NCI-H1105 (cell line): ENCODE measurements around the gene MGAT1.
"Not testable (repeated sequence)": the region's sequence is repeated elsewhere in the genome, so short reads cannot be mapped to it uniquely, and the experiment has no call there.

Source experiments
- DNase-seq: peaks from one replicate; lab custom pipeline; 2025; lab: John Stamatoyannopoulos, UW

MGAT1 gene

DNA sequence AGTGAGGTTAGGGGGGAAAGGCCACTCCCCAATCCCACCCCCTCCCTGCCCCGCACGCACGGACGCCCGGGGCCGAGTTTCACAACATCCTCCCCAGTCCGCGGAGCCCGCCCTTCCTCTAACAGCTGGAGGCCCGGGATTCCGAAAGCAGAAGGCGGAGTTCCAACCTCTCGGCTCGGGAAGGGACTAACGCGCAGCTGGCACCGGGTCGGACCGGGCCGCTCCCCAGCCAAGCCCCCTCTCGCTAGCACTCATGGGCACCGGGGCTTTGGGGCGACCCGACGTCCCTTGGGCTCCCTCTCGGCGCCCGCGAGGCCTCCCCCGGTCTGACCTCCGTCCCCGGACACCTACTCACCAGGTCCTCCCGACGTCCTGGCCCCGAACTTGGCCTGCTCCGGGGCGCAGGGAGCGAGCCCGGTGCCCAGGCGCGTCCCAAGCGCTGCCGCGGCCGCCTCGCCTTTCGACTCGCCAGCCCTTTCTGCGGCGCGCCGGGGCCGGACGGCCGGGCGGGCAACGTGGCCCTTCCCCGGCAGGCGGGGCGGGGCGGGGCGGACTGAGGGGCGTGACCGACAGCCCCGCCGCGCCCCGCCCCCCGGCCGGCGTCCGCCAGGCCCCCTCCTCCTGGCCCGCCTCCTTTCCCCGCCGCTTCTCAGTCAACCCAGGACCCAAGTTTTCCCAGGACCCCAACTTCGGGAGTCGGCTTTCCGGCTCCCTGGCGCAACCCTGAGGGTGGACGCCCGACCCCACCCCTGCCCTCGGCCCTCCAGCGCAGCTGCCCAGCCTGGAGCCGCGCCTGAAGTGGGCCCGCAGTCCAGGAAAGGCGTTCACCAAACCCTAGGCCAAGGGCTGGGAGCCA is at the start of gene MGAT1:
Gene MGAT1, minus strand, starts transcription at position 482 of the 856 bp plus-strand sequence. CDS start 9,835 bp downstream, outside the sequence.
- peak; percentile 23 for DNase-seq

DNA sequence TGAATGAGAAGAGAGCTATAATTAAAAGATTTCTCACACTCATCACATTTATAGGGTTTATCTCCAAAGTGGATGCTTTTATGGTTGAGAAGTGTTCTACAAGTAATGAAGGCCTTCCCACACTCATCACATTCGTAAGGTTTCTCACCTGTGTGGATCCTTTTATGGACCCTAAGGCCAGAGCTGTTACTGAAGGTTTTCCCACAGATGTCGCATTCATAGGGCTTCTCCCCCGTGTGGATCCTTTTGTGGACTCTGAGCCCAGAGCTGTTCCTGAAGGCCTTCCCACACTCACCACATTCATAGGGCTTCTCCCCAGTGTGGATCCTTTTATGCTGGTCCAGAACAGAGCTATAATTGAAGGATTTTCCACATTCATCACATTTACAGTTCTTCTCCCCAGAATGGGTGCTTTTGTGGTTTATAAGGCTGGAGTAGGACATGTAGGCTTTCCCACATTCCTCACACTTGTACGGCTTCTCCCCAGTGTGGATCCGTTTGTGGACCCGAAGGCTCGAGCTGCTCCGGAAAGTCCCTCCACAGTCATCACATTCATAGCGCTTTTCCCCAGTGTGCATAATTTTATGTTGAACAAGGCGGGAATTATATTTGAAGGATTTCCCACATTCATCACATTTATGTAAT is 48.0 kb upstream of the MGAT1 start:
- no peak for DNase-seq

DNA sequence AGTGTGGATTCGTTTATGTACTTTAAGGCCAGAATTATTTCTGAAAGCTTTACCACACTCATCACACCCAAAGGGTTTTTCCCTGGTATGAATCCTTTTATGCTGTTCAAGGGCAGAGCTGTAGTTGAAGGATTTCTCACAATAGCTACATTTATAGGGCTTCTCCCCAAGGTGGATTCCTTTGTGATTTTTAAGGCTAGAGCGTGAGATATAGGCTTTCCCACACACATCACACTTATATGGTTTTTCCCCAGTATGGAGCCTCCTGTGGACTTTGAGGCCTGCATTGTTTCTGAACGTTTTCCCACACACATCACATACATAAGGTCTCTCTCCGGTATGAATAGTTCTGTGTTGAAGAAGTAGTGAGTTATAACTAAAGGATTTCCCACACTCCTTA is 47.2 kb upstream of the MGAT1 start:
- DNase-seq = no peak

DNA sequence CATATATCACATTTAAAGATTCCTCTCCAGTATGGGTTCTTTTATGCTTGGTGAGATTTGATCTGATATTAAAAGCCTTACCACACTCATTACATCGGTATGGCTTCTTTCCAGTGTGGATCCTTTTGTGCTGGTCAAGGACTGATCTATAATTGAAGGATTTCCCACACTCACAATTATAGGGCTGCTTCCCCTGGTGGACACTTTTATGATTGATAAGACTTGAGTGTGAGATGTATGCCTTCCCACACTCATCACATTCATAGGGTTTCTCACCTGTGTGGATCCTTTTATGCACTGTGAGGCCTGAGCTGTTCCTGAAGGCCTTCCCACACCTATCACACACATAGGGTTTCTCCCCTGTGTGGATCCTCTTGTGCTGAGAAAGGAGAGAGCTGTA is 46.3 kb upstream of the MGAT1 start:
- DNase-seq = no peak

DNA sequence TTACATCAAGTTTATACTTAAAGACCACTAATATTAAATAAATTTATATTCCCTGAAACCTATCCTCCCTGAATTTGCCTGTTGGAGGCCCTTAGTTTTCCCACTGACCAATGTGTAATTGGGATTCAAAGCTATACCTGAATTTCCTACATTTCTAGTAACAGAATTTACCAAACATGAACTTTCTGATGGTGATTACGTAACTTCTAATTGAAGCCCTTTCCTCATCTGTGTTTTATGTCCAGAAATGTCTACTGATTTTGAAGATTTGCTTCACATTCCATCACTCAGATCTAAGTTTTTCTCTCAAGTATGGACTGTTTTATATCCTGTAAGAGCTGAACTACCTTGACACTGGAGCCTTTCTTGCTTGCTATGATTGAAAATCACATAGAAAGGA is 45.7 kb upstream of the MGAT1 start:
- no peak for DNase-seq

GRCh38 chr5:180847026-180847425 is 44.4 kb upstream of the MGAT1 start:
- no peak for DNase-seq

DNA sequence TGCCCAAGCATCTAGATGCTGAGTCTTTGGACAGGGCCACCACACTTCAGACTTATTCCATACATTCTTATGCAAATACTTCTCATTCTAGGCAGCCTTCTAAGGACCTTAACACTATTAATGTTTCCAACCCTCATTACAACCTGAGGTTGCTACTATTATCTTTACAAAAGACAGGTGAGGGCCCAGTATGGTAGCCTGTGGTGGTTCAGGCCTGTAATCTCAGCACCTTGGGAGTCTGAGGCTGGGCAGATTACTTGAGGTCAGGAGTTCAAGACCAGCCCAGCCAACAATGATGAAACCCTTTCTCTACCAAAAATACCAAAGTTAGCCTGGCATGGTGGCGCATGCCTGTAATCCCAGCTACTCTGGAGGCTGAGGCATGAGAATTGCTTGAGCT is 42.3 kb upstream of the MGAT1 start:
- DNase-seq = no peak

GRCh38 chr5:180844432-180844831 is 41.8 kb upstream of the MGAT1 start:
- DNase-seq = no peak

DNA sequence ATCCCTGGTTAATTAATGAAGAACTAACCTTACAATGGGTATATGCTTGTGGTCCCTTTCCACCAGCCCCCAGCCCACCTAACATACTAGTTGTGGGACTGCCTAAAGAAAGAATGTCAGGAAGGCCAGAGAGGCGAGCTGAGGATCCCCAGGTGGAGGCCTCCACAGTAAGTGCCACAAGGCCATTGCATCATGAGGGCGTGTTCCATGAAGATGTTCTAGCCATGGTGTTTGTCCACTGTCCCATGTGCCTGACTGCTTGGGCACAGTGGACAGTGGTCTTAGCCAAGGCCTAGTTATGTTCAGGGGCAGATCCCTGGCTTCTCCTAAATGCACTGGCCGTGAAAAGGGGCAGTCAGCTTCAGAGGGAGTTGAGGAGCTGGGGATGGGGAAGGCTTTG is 37.3 kb upstream of the MGAT1 start:
- DNase-seq = no peak

- DNase-seq = no peak
These were observed 36.6 kb upstream of the MGAT1 start for GRCh38 chr5:180839227-180839626.

DNA sequence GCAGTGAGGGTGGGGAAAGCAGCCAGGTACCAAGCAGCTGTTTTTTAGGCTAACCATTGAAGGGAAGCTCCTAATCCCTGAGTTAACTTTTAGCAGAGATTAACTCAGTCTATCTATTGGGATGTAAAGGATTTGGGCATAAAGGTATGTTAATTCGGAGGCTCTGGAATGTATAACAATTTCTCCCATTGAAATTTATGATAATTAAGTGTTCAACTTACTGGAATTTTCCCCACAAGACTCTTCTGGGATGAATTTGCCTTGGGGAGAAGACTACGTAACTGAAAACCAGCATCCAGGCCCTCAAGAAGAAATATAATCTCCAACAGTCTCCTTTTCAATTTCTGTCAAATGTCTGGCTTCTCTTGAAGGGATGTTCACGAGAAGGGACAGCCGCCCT is 34.9 kb upstream of the MGAT1 start:
- no peak for DNase-seq

DNA sequence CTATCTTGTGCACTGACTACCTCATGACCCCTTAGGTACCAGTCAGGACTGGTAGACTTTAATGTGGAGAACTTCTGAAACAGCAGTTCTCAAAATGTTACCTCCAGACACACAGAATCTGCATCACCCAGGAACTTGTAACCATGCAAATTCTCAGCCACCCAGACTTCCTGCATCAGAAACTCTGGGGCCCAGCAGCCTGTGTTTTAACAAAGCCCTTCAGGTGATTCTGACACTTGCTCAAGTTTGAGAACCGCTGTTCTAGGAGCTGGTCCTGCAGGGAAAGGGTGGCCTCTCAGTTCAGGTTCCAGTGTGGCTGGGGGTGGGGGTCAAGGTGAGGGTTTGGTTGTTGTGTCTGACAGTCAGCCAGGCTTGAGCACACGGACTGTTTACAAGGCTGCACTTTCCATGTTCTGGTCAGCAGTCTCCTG is 30.0 kb upstream of the MGAT1 start:
- no peak for DNase-seq

DNA sequence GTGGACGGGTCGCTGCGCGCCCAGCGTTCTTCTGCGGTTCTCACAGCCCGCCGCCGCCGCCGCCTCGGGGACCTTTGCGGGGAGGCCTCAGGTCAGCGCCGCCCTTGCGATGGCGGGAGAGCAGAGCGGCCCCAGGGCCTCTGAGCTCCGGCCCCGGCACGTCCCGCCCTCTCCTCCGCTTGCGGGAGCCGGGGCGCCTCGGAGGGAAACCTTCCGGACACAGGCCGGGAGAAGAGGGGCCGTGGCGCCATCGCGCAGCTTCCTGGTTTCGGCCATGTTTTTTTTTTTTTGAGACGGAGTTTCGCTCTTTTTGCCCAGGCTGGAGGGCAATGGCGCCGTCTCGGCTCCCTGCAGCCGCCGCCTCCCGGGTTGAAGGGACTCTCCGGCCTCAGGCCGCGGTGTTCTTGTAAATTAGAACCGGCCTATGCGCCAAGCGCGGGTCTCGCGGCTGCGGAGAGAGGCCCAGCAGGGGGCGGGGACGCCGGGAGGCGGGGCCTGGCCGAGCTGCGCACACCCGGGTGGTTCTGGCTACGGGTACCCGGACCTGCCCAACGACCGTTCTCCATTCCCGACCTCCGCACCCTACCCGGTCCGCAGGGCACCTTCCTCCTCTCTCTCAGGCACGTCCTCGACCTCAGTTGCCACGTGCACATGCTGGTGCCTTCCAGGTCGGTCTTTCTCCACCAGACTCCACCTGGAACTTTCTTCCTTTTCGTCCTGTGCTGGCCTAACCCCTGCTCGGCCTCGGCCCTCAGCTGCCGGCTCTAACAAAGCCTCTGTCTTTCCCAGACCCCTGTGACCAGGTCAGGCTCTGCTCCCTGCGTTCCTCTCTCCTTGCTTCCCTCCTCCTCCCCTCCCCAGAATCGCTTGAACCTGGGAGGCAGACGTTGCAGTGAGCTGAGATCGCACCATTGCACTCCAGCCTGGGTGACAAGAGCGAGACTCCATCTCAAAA is 28.8 kb upstream of the MGAT1 start:
- DNase-seq = peak; percentile 38

- peak; percentile 35 for DNase-seq
These were observed 27.9 kb upstream of the MGAT1 start for GRCh38 chr5:180830253-180831138.

DNA sequence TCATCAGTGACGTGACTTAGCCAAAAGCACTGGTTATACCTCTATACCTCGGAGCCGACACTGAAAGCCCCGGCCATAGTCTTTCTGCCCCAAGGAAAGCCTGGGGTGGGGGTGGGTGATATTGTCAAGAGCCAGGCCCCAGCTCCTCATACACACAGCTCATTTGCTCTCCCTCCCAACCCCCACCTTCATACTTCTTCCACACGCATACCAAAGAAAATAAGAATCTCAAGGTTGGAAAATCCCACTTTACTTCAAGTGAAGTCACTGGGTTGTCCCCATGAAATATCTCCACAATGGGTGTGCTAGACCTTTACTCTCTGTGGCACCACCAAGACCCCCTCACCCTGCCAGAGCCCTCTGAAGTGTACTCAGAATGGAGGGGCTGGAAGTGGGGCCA is 27.1 kb upstream of the MGAT1 start:
- DNase-seq = no peak

- DNase-seq = not testable (repeated sequence)
These were observed 26.3 kb upstream of the MGAT1 start for GRCh38 chr5:180828756-180829531.

- not testable (repeated sequence) for DNase-seq
These were observed 24.8 kb upstream of the MGAT1 start for GRCh38 chr5:180827374-180827773.

DNA sequence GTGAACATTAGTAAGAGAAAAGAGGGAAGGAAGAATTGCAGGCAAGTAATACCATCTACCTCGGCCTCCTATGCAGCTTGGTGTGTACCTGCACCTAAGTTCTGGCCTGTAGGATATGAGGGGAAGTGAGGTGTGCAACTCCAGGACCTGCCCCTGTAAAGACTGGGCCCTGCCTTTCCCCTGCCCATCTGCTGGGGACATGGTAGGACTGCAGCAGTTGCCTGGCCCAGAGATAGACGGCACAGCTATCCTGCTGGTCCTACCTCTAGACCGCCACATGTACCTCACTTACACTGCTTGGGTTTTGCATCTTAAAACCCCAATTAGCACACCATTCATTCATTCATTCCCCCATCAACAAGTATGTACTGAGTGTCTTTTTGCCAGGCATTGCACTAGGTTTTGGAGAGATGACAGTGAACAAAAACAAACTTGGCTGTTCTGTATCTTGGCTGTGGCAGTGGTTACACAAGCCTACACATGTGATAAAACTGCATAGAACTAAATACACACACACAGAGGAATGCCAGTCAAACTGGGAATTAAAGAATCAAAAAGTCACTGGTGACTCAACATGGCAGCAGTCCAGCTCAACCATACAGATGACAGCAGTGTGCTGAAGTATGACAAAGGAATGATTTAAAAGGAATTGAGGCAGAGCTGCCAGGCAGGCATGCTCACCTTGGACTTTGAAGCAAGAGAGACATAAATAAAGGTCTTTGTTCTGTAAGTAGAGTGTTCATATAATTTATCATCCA is 23.3 kb upstream of the MGAT1 start:
- DNase-seq = no peak

DNA sequence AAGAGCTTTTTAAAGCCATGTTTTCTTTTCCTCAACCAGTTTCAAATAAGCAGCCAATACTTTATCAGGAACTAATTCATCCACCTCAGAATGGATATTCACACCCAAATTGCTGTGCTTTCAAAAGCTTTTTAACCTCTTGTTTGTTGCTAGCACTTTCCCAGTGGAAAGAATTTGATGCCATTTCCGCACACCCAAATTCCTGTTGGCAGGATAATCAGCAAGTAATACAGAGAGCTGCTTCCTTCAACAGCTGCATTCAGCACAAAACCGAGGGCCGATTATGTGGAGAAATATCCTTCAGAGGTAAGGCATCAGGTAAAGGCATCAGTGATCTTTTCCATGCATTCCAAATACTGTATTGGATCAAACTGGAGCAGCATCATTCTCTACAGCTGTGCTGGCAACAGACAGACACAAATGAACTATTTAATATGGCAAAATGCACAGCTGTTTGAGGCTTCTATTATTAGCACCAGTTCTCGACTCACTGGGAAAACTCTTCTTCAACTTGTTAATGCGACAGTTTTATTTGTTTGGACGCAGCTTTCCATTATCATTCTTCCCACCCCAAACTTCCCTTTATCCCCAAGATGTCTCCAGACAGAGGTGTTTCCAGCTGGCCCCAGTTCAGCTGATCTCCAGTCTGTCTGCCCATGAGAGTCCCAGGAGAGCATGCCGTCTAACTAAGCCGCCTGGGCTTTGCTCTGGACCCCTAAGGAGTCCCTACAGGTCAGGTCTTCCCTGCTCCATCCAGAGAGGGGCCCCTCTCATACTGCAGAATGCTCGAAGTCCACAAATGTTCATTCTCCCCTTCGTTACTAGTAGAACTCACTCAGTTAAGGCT is 22.2 kb upstream of the MGAT1 start:
- no peak for DNase-seq
